GM12878 (cell line): ENCODE results near the gene CCDC47. TPM values are rescaled to one million over a fixed set of nuclear protein-coding genes. Genes with fewer than 3 reads are reported as not detected.

Experiments used
- BCL11A ChIP-seq: IDR thresholded peaks from 2 replicates; pipeline ENCODE4 v1.6.1; 2011; ENCODE audit warnings: low read depth, low read length
- BRCA1 ChIP-seq: IDR thresholded peaks from 2 replicates; pipeline ENCODE4 v1.6.1; 2011; ENCODE audit warnings: low read depth, low read length, improper control_type of control experiment
- CHD1 ChIP-seq: IDR thresholded peaks from 2 replicates; pipeline ENCODE4 v1.6.1; 2012; ENCODE audit warnings: low read depth, low read length, improper control_type of control experiment
- ESRRA ChIP-seq: IDR thresholded peaks from 2 replicates; pipeline ENCODE4 v1.6.1; 2012; ENCODE audit warnings: mild to moderate bottlenecking, low read length, improper control_type of control experiment
- IKZF1 ChIP-seq: fragments of 450-650 bp; conservative IDR thresholded peaks from 2 replicates; pipeline ENCODE4 v1.6.1; 2017; ENCODE audit warnings: antibody characterized with exemption, mild to moderate bottlenecking
- IRF4 ChIP-seq: IDR thresholded peaks from 2 replicates; pipeline ENCODE4 v1.6.1; 2011; ENCODE audit warnings: low read depth, low read length
- POLR2AphosphoS2 ChIP-seq: IDR thresholded peaks from 2 replicates; pipeline ENCODE4 v1.6.1; 2011; ENCODE audit warnings: low read depth, mild to moderate bottlenecking, low read length, improper control_type of control experiment, moderate library complexity
- RAD21 ChIP-seq: IDR thresholded peaks from 2 replicates; pipeline ENCODE4 v1.6.1; 2011; ENCODE audit warnings: mild to moderate bottlenecking, low read depth, low read length, moderate library complexity; ENCODE audit not compliant: insufficient read depth
- RAD51 ChIP-seq: fragments of 450-650 bp; IDR thresholded peaks from 2 replicates; pipeline ENCODE4 v1.6.1; 2016; ENCODE audit warnings: moderate library complexity, mild to moderate bottlenecking, inconsistent platforms
- SIN3A ChIP-seq: IDR thresholded peaks from 2 replicates; pipeline ENCODE4 v1.6.1; 2012; ENCODE audit warnings: low read depth, low read length, improper control_type of control experiment
- SIX5 ChIP-seq: IDR thresholded peaks from 2 replicates; pipeline ENCODE4 v1.6.1; 2011; ENCODE audit warnings: mild to moderate bottlenecking, low read depth, low read length, moderate library complexity; ENCODE audit not compliant: severe bottlenecking
- SMAD1 ChIP-seq: fragments of 450-650 bp; IDR thresholded peaks from 2 replicates; pipeline ENCODE4 v1.6.1; 2018; ENCODE audit warnings: mild to moderate bottlenecking, low read depth; ENCODE audit not compliant: partially characterized antibody
- SRF ChIP-seq, 2 experiments: IDR thresholded peaks; 2 replicates each; pipeline ENCODE4 v1.6.1; 2011; ENCODE audit warnings: low read depth in 2 of 2, low read length in 2 of 2, mild to moderate bottlenecking in 1 of 2, moderate library complexity in 1 of 2
- SUPT20H ChIP-seq: IDR thresholded peaks from 2 replicates; pipeline ENCODE4 v1.6.1; 2011; ENCODE audit warnings: low read depth, mild to moderate bottlenecking, low read length, moderate library complexity, borderline replicate concordance; ENCODE audit not compliant: control insufficient read depth
- SUZ12 ChIP-seq: fragments of 200-600 bp; sonication (generic); IDR thresholded peaks from one replicate; pipeline ENCODE4 v1.6.1; 2018; ENCODE audit warnings: antibody characterized with exemption, mild to moderate bottlenecking; ENCODE audit not compliant: unreplicated experiment
- TBL1XR1 ChIP-seq: IDR thresholded peaks from 2 replicates; pipeline ENCODE4 v1.6.1; 2012; ENCODE audit warnings: low read depth, low read length, improper control_type of control experiment
- TCF12 ChIP-seq: IDR thresholded peaks from 2 replicates; pipeline ENCODE4 v1.6.1; 2011; ENCODE audit warnings: low read depth, mild to moderate bottlenecking, low read length
- USF2 ChIP-seq: IDR thresholded peaks from 2 replicates; pipeline ENCODE4 v1.6.1; 2011; ENCODE audit warnings: low read depth, low read length, improper control_type of control experiment, borderline replicate concordance
- polyA plus RNA-seq, 11 experiments: library from polyadenylated mRNA; depleted of rRNA in 4 of 11; unstranded in 6 of 11; stranded (reverse) in 5 of 11; fragments of >200 nt; fragmentation: Nextera tagmentation in 4 of 11; fragmentation: Illumina TruSeq in 1 of 11; extraction: Ambion mirVana in 4 of 11; extraction: Trizol in 1 of 11; gene quantifications; 1 replicate in 1 of 11; 2 replicates in 10 of 11; pipeline versions ENCODE4 v1.2.1 to v1.2.3, GENCODE V29; 2011 to 2016; ENCODE audit warnings: inconsistent platforms in 2 of 11, missing spikeins in 2 of 11, low read depth in 1 of 11
- total RNA-seq, 4 experiments: library from RNA; depleted of rRNA in 3 of 4; stranded (reverse); fragments of >200 nt in 3 of 4; fragmentation: Illumina TruSeq in 1 of 4; extraction: Trizol in 1 of 4; gene quantifications; 2 replicates each; pipeline versions ENCODE4 v1.2.1 to v1.2.3, GENCODE V29; 2013 to 2021
- TF ChIP-seq, protein P1 (sequence below): fragments of 450-650 bp; IDR thresholded peaks from 2 replicates; pipeline ENCODE4 v1.6.1; 2017; ENCODE audit warnings: mild to moderate bottlenecking, moderate library complexity
- TF ChIP-seq, protein P2 (sequence below): IDR thresholded peaks from 2 replicates; pipeline ENCODE4 v1.6.1; 2012; ENCODE audit warnings: low read depth, low read length, improper control_type of control experiment
- TF ChIP-seq, protein P3 (sequence below): IDR thresholded peaks from 2 replicates; pipeline ENCODE4 v1.6.1; 2012; ENCODE audit warnings: mild to moderate bottlenecking, low read depth, low read length

Gene CCDC47
- total and polyA plus RNA-seq, 10 of the 15 experiments (the other 5 are each of a cell fraction or from before 2014, with no cell fraction given): 13.6 to 81.4 (median 58.9) TPM

- TF ChIP-seq, protein P1, sequence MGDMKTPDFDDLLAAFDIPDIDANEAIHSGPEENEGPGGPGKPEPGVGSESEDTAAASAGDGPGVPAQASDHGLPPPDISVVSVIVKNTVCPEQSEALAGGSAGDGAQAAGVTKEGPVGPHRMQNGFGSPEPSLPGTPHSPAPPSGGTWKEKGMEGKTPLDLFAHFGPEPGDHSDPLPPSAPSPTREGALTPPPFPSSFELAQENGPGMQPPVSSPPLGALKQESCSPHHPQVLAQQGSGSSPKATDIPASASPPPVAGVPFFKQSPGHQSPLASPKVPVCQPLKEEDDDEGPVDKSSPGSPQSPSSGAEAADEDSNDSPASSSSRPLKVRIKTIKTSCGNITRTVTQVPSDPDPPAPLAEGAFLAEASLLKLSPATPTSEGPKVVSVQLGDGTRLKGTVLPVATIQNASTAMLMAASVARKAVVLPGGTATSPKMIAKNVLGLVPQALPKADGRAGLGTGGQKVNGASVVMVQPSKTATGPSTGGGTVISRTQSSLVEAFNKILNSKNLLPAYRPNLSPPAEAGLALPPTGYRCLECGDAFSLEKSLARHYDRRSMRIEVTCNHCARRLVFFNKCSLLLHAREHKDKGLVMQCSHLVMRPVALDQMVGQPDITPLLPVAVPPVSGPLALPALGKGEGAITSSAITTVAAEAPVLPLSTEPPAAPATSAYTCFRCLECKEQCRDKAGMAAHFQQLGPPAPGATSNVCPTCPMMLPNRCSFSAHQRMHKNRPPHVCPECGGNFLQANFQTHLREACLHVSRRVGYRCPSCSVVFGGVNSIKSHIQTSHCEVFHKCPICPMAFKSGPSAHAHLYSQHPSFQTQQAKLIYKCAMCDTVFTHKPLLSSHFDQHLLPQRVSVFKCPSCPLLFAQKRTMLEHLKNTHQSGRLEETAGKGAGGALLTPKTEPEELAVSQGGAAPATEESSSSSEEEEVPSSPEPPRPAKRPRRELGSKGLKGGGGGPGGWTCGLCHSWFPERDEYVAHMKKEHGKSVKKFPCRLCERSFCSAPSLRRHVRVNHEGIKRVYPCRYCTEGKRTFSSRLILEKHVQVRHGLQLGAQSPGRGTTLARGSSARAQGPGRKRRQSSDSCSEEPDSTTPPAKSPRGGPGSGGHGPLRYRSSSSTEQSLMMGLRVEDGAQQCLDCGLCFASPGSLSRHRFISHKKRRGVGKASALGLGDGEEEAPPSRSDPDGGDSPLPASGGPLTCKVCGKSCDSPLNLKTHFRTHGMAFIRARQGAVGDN: peak; percentile 48
- TF ChIP-seq SIX5 (no peak), CHD1 (peak; percentile 60; the same call in 1 of the 2 replicates), SUZ12 (no peak), BRCA1 (no peak), BCL11A (0 out of 2 replicates have a peak, but pooled peaks have one; percentile 25), TCF12 (no peak), TBL1XR1 (no peak), RAD51 (no peak), RAD21 (peak; percentile 44), SMAD1 (no peak), SUPT20H (no peak), SIN3A (peak; percentile 60; the same call in 1 of the 2 replicates), ESRRA (no peak), POLR2AphosphoS2 (peak; percentile 90), SRF (IDR thresholded peaks at IDR 0.05; ENCODE audit: low read depth in 2 of 2, low read length in 2 of 2) (no peak), USF2 (no peak), IKZF1 (peak; percentile 51; the same call in 1 of the 2 replicates), IRF4 (peak; percentile 53; the same call in 1 of the 2 replicates)
- TF ChIP-seq, protein P2, sequence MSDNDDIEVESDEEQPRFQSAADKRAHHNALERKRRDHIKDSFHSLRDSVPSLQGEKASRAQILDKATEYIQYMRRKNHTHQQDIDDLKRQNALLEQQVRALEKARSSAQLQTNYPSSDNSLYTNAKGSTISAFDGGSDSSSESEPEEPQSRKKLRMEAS: 0 out of 2 replicates have a peak, but pooled peaks have one; percentile 13
- TF ChIP-seq, protein P3, sequence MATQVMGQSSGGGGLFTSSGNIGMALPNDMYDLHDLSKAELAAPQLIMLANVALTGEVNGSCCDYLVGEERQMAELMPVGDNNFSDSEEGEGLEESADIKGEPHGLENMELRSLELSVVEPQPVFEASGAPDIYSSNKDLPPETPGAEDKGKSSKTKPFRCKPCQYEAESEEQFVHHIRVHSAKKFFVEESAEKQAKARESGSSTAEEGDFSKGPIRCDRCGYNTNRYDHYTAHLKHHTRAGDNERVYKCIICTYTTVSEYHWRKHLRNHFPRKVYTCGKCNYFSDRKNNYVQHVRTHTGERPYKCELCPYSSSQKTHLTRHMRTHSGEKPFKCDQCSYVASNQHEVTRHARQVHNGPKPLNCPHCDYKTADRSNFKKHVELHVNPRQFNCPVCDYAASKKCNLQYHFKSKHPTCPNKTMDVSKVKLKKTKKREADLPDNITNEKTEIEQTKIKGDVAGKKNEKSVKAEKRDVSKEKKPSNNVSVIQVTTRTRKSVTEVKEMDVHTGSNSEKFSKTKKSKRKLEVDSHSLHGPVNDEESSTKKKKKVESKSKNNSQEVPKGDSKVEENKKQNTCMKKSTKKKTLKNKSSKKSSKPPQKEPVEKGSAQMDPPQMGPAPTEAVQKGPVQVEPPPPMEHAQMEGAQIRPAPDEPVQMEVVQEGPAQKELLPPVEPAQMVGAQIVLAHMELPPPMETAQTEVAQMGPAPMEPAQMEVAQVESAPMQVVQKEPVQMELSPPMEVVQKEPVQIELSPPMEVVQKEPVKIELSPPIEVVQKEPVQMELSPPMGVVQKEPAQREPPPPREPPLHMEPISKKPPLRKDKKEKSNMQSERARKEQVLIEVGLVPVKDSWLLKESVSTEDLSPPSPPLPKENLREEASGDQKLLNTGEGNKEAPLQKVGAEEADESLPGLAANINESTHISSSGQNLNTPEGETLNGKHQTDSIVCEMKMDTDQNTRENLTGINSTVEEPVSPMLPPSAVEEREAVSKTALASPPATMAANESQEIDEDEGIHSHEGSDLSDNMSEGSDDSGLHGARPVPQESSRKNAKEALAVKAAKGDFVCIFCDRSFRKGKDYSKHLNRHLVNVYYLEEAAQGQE: no peak
These were observed 75.8 kb downstream of the CCDC47 start (continued) for GRCh38 chr17:63697341-63698286.
